Neural progenitor cell (in vitro differentiated cells): Measurements from ENCODE around the gene MGAT4B. TPM values are rescaled to one million over a fixed set of nuclear protein-coding genes. Genes with fewer than 3 reads are reported as not detected.

ENCODE experiments used
- DNase-seq: peaks from one replicate; pipeline ENCODE4 v3.0.0-alpha.2; 2016; ENCODE audit warnings: low spot score
- H2AFZ ChIP-seq: fragments of 200-600 bp; sonication (generic); replicated peaks from 2 replicates; pipeline ENCODE4 v1.6.1; 2016; ENCODE audit warnings: antibody characterized with exemption
- H3F3A ChIP-seq: fragments of 200-600 bp; sonication (generic); 2 replicates; pipeline ENCODE4 v1.6.1; 2016; ENCODE audit warnings: antibody characterized with exemption, low read depth
- H3K27ac ChIP-seq: fragments of 200-600 bp; sonication (generic); 2 replicates; pipeline ENCODE4 v1.5.1; 2016; ENCODE audit warnings: mild to moderate bottlenecking
- H3K27me3 ChIP-seq: fragments of 200-600 bp; sonication (generic); 2 replicates; pipeline ENCODE4 v1.6.1; 2016; ENCODE audit warnings: mild to moderate bottlenecking, moderate library complexity
- H3K36me3 ChIP-seq: fragments of 200-600 bp; sonication (generic); 2 replicates; pipeline ENCODE4 v1.5.1; 2016
- H3K4me1 ChIP-seq: fragments of 200-600 bp; sonication (generic); 2 replicates; pipeline ENCODE4 v1.6.1; 2016; ENCODE audit warnings: mixed run types
- H3K4me2 ChIP-seq: fragments of 200-600 bp; sonication (generic); 2 replicates; pipeline ENCODE4 v1.6.1; 2016
- H3K4me3 ChIP-seq: fragments of 200-600 bp; sonication (generic); 2 replicates; pipeline ENCODE4 v1.5.1; 2016
- H3K79me2 ChIP-seq: fragments of 200-600 bp; sonication (generic); 2 replicates; pipeline ENCODE4 v1.6.1; 2016; ENCODE audit warnings: low read depth
- H3K9ac ChIP-seq: fragments of 200-600 bp; sonication (generic); 2 replicates; pipeline ENCODE4 v1.6.1; 2016
- H3K9me3 ChIP-seq: fragments of 200-600 bp; sonication (generic); 2 replicates; pipeline ENCODE4 v1.5.1; 2016; ENCODE audit warnings: low read depth
- H4K20me1 ChIP-seq: fragments of 200-600 bp; sonication (generic); 2 replicates; pipeline ENCODE4 v1.6.1; 2016; ENCODE audit warnings: low read depth
- H3K27ac Mint-ChIP-seq: 3 replicates; pipeline ENCODE4 v1.8.0; 2021; ENCODE audit warnings: mixed read lengths
- H3K27me3 Mint-ChIP-seq: 2 replicates; pipeline ENCODE4 v1.8.0; 2022; ENCODE audit warnings: low read depth, mild to moderate bottlenecking, inconsistent platforms, moderate library complexity, mixed read lengths; ENCODE audit not compliant: insufficient read depth
- H3K36me3 Mint-ChIP-seq: 3 replicates; pipeline ENCODE4 v1.8.0; 2021; ENCODE audit warnings: mixed read lengths
- H3K4me1 Mint-ChIP-seq: 3 replicates; pipeline ENCODE4 v1.8.0; 2021; ENCODE audit warnings: mixed read lengths
- H3K4me3 Mint-ChIP-seq: 3 replicates; pipeline ENCODE4 v1.8.0; 2021; ENCODE audit warnings: mild to moderate bottlenecking, moderate library complexity, mixed read lengths
- H3K9me3 Mint-ChIP-seq: 3 replicates; pipeline ENCODE4 v1.8.0; 2020; ENCODE audit warnings: mixed read lengths
- EZH2 ChIP-seq: fragments of 200-600 bp; sonication (generic); IDR thresholded peaks from 2 replicates; pipeline ENCODE4 v1.6.1; 2017; ENCODE audit warnings: antibody characterized with exemption, mild to moderate bottlenecking, moderate library complexity
- EZH2phosphoT487 ChIP-seq: fragments of 200-600 bp; sonication (generic); IDR thresholded peaks from 2 replicates; pipeline ENCODE4 v1.6.1; 2017; ENCODE audit warnings: antibody characterized with exemption
- total RNA-seq: library from RNA; depleted of rRNA; stranded (reverse); fragments of >200 nt; gene quantifications from 2 replicates; pipeline ENCODE4 v1.2.3, GENCODE V29; 2015; ENCODE audit warnings: low replicate concordance
- TF ChIP-seq, protein P1 (sequence below): fragments of 200-600 bp; sonication (generic); IDR thresholded peaks from 2 replicates; pipeline ENCODE4 v1.5.1; 2017; ENCODE audit warnings: antibody characterized with exemption, mild to moderate bottlenecking

The MGAT4B gene
- 32.1 and 52.9 TPM in 2 replicates for total RNA-seq

DNA sequence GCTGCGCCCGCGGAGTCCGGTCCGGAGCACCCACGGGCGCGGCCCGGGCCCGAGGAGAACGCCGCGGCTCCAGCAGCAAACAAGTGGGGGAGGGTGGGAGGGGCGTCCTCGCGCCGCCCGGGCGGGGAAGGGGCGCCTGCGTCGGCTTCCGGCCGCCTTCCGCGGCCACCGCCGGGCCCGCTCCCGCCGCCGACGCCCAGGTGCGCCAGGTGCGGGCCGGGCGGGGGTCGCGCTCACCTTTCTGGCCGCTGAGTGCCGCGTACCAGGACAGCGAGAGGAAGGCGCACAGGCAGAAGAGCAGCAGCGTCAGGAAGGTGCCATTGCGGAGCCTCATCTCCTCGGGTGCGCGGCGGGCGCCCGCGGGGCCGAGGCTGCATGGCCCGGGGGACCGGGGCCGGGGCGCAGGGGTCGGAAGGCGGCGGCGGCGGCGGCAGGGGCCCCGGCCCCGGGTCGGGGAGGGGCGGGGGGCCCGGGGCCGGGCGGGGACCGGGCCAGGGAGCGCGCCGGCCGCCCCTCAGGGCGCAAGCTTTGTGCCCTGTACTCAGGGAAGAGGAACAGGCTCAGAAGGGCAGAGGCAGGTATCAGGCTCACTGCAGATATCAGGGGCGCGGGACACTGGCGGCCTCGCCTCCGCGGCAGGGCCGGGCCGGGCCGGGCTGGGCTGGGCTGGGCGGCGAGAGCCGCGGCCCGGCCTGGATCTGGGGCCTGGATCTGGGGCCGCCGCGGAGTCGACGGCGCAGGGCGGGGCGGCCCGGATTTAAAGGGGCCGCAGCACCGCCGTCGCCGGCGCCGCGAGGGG, at the start of gene MGAT4B:
MGAT4B (minus strand) TSS at position 617 of the 799 bp plus-strand sequence; CDS start at position 334, 283 bp downstream.
- DNase-seq = peak; percentile 89
- H3K36me3 ChIP-seq = no peaks in the 10 kb centered on the region
- H3K4me1 ChIP-seq = peaks cover 28% of the 10 kb centered on the region
- Mint-ChIP-seq H3K27me3 (peaks cover 10% of the 10 kb centered on the region), H3K9me3 (no peaks in the 10 kb centered on the region), H3K4me1 (peaks cover 32% of the 10 kb centered on the region), H3K36me3 (peaks cover 7% of the 10 kb centered on the region), H3K4me3 (peak within 1 kb of the TSS; percentile 87), H3K27ac (no peak within 1 kb of the TSS)
- no peaks in the 10 kb centered on the region for H3K9me3 ChIP-seq
- H2AFZ ChIP-seq = peak within 1 kb of the TSS; percentile 93
- no peak for TF ChIP-seq EZH2
- no peak for TF ChIP-seq EZH2phosphoT487
- TF ChIP-seq, protein P1, sequence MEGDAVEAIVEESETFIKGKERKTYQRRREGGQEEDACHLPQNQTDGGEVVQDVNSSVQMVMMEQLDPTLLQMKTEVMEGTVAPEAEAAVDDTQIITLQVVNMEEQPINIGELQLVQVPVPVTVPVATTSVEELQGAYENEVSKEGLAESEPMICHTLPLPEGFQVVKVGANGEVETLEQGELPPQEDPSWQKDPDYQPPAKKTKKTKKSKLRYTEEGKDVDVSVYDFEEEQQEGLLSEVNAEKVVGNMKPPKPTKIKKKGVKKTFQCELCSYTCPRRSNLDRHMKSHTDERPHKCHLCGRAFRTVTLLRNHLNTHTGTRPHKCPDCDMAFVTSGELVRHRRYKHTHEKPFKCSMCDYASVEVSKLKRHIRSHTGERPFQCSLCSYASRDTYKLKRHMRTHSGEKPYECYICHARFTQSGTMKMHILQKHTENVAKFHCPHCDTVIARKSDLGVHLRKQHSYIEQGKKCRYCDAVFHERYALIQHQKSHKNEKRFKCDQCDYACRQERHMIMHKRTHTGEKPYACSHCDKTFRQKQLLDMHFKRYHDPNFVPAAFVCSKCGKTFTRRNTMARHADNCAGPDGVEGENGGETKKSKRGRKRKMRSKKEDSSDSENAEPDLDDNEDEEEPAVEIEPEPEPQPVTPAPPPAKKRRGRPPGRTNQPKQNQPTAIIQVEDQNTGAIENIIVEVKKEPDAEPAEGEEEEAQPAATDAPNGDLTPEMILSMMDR = no peak
- peak within 1 kb of the TSS; percentile 99 for H3K4me2 ChIP-seq
- peaks cover 46% of the 10 kb centered on the region for H4K20me1 ChIP-seq
- H3K9ac ChIP-seq = peak within 1 kb of the TSS; percentile 42
- no peaks in the 10 kb centered on the region for H3K27me3 ChIP-seq
- peaks cover 34% of the 10 kb centered on the region for H3F3A ChIP-seq
- peak within 1 kb of the TSS; percentile 96 for H3K4me3 ChIP-seq
- peak within 1 kb of the TSS; percentile 68 for H3K27ac ChIP-seq
- H3K79me2 ChIP-seq = peaks cover 40% of the 10 kb centered on the region

DNA sequence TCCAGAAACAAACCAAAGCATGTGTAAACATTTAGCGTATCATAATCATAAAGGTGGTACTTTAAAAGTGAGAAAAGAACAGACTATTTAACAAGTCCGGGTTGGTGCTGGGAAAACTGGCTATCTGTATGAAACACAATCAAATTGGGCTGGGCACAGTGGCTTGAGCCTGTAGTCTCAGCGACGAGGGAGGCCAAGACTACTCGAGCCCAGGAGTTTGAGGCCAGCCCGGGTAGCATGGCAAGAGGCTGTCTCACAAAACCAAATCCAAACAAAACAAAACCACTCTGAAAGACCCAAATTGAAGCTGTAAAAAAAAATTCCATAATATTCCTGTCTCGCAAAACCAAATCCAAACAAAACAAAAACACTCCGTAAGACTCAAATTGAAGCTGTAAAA, 47.7 kb upstream of the MGAT4B start:
- Histone ChIP-seq H3F3A (peaks cover 6% of the 10 kb centered on the region), H3K36me3 (no peaks in the 10 kb centered on the region), H3K4me1 (no peaks in the 10 kb centered on the region), H3K79me2 (peaks cover 43% of the 10 kb centered on the region), H3K27me3 (peaks cover under 1% of the 10 kb centered on the region), H3K4me2 (no peak overlapping the region), H3K9me3 (no peaks in the 10 kb centered on the region), H3K4me3 (no peak overlapping the region), H2AFZ (no peak overlapping the region), H4K20me1 (peaks cover 13% of the 10 kb centered on the region), H3K27ac (no peak overlapping the region), H3K9ac (no peak overlapping the region)
- no peak overlapping the region for H3K4me3 Mint-ChIP-seq
- no peak for DNase-seq
- H3K4me1 Mint-ChIP-seq = peaks cover 6% of the 10 kb centered on the region
- H3K27ac Mint-ChIP-seq = no peak overlapping the region
- H3K36me3 Mint-ChIP-seq = peaks cover 20% of the 10 kb centered on the region
- H3K27me3 Mint-ChIP-seq = no peaks in the 10 kb centered on the region
- H3K9me3 Mint-ChIP-seq = no peaks in the 10 kb centered on the region
- TF ChIP-seq, protein P1 = no peak
- no peak for TF ChIP-seq EZH2phosphoT487
- no peak for TF ChIP-seq EZH2

DNA sequence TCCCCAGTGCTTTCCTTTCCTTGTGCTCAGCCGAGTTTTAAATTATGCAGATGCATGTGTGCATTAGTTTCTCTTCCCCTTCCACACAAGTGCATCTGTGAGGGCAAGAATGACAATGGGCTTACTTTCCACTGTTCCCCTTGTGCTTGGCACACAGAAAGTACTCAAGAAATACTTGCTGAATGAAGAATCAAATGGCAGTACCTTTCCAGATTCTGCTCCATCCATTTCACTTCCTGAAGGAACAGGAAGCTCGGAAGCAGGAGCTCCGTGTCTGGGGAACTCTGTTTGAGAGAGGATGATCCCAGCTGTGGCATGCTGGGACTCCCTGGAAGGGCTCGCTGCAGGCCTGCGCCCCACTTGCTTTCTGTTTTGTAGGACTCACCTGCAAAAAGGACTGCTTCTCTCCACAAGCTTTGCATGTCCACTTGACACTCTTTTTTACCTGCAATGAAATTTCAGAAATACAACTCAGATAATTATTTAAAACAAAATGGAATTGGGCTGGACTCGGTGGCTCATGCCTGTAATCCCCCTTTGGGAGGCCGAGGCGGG, 46.4 kb upstream of the MGAT4B start:
- H3K4me1 ChIP-seq = no peaks in the 10 kb centered on the region
- Mint-ChIP-seq H3K27me3 (no peaks in the 10 kb centered on the region), H3K27ac (no peak overlapping the region), H3K9me3 (no peaks in the 10 kb centered on the region), H3K4me1 (peaks cover 5% of the 10 kb centered on the region), H3K36me3 (peaks cover 20% of the 10 kb centered on the region), H3K4me3 (no peak overlapping the region)
- H3F3A ChIP-seq = no peaks in the 10 kb centered on the region
- no peak for DNase-seq
- H3K27ac ChIP-seq = no peak overlapping the region
- H3K9me3 ChIP-seq = no peaks in the 10 kb centered on the region
- H3K9ac ChIP-seq = no peak overlapping the region
- TF ChIP-seq EZH2phosphoT487 (no peak), EZH2 (no peak)
- TF ChIP-seq, protein P1 = no peak
- no peak overlapping the region for H3K4me3 ChIP-seq
- no peak overlapping the region for H3K4me2 ChIP-seq
- H4K20me1 ChIP-seq = peaks cover 13% of the 10 kb centered on the region
- no peak overlapping the region for H2AFZ ChIP-seq
- no peaks in the 10 kb centered on the region for H3K27me3 ChIP-seq
- H3K36me3 ChIP-seq = peaks cover 5% of the 10 kb centered on the region
- H3K79me2 ChIP-seq = peaks cover 40% of the 10 kb centered on the region
